GM23248 (cell line): ENCODE measurements around the gene PARK7.

Source experiments
- EZH2 ChIP-seq: fragments of 200-600 bp; sonication (generic); IDR thresholded peaks from 2 replicates; pipeline ENCODE4 v1.6.1; 2018; ENCODE audit warnings: antibody characterized with exemption, mild to moderate bottlenecking; ENCODE audit not compliant: insufficient read depth, poor library complexity, severe bottlenecking
- EZH2phosphoT487 ChIP-seq: fragments of 200-600 bp; sonication (generic); IDR thresholded peaks from 2 replicates; pipeline ENCODE4 v1.6.1; 2018; ENCODE audit warnings: antibody characterized with exemption, moderate library complexity, mild to moderate bottlenecking, low read depth; ENCODE audit not compliant: insufficient read depth

DNA sequence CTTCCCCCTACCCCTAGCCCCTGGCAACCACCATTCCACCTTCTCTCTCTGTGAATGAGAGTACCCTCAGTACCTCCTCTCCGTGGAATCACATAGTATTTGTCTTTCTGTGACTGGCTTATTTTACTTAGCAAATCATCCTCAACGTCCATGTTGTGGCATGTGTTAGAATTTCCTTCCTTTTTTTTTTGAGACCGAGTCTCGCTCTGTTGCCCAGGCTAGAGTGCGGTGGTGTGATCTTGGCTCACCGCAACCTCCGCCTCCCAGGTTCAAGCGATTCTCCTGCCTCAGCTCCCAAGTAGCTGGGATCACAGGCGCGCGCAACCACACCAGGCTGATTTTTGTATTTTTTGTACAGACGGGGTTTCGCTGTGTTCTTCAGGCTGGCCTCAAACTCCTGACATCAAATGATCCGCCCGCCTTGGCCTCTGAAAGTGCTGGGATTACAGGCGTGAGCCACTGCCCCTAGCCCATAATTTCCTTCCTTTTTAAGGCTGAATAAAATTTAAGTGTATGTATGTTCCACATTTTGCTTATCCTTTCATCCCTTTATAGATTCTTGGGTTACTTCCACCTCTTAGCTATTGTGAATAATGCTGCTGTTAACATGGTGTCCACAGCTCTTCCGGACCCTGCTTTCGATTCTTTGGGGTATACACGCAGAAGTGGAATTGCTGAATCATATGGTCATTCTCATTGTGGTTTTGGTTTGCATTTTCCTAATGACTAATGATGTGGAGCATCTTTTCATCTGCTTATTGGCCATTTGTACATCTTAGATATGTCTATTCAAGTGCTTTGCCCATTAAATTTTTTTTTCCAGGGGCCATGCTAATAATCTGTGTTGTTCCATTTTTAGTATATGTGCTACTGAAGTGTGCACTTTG lies 32.3 kb downstream of the PARK7 start:
- no peak for TF ChIP-seq EZH2
- no peak for TF ChIP-seq EZH2phosphoT487
